Transverse colon (tissue), 4 donors: ENCODE data around the gene LIFR.

Source experiments
- EP300 ChIP-seq: sonication (generic); formaldehyde crosslinking; IDR thresholded peaks from one replicate; pipeline ENCODE4 v1.6.1; 2017; ENCODE audit warnings: antibody characterized with exemption, low read depth
- POLR2A ChIP-seq: fragments of 450-650 bp; IDR thresholded peaks from one replicate; pipeline ENCODE4 v1.6.1; 2016; ENCODE audit warnings: antibody characterized with exemption, mild to moderate bottlenecking, moderate library complexity
- POLR2AphosphoS5 ChIP-seq, 3 donors: sonication (generic); formaldehyde crosslinking; IDR thresholded peaks; one replicate each; pipeline ENCODE4 v1.6.1; 2016; ENCODE audit warnings: antibody characterized with exemption in 3 of 3
- TF ChIP-seq, protein P1 (sequence below), 5 experiments: fragments of 200-600 bp in 3 of 5; fragments of 450-650 bp in 2 of 5; sonication (generic) in 3 of 5; IDR thresholded peaks; 1 replicate in 2 of 5; 2 replicates in 3 of 5; pipeline ENCODE4 v1.5.1; 2016 to 2017; ENCODE audit warnings: antibody characterized with exemption in 5 of 5, inconsistent platforms in 3 of 5, mild to moderate bottlenecking in 2 of 5, moderate library complexity in 1 of 5

DNA sequence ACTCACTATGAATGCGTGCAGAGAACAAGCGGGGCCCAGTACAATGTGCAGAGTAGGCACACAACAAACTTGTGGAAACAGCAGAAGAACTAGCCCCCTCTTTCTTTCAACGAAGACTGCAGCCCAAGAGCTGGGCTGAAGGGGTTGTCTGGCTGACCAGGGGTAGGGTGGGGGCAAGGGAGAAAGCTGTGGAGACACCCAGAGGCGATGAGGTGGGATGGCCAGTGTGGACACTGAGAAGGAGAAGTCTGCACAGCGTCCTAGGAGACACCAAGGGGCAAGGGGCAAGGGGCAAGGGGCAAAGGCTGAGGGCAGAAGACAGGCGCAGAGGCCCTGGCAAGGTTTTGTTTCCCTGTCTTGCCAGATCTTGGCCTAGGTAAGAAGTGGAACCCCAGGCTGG is 62.3 kb downstream of the LIFR start:
- TF ChIP-seq, protein P1, sequence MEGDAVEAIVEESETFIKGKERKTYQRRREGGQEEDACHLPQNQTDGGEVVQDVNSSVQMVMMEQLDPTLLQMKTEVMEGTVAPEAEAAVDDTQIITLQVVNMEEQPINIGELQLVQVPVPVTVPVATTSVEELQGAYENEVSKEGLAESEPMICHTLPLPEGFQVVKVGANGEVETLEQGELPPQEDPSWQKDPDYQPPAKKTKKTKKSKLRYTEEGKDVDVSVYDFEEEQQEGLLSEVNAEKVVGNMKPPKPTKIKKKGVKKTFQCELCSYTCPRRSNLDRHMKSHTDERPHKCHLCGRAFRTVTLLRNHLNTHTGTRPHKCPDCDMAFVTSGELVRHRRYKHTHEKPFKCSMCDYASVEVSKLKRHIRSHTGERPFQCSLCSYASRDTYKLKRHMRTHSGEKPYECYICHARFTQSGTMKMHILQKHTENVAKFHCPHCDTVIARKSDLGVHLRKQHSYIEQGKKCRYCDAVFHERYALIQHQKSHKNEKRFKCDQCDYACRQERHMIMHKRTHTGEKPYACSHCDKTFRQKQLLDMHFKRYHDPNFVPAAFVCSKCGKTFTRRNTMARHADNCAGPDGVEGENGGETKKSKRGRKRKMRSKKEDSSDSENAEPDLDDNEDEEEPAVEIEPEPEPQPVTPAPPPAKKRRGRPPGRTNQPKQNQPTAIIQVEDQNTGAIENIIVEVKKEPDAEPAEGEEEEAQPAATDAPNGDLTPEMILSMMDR (IDR thresholded peaks at IDR 0.05): no peak
- no peak for TF ChIP-seq POLR2AphosphoS5 (IDR thresholded peaks at IDR 0.05)
- no peak for TF ChIP-seq POLR2A
- no peak for TF ChIP-seq EP300
